ENCODE measurements around the gene LZIC.

GRCh38 chr1:9914610-9914937 lies 28.6 kb downstream of the LZIC start:
- TF ChIP-seq, protein P1, sequence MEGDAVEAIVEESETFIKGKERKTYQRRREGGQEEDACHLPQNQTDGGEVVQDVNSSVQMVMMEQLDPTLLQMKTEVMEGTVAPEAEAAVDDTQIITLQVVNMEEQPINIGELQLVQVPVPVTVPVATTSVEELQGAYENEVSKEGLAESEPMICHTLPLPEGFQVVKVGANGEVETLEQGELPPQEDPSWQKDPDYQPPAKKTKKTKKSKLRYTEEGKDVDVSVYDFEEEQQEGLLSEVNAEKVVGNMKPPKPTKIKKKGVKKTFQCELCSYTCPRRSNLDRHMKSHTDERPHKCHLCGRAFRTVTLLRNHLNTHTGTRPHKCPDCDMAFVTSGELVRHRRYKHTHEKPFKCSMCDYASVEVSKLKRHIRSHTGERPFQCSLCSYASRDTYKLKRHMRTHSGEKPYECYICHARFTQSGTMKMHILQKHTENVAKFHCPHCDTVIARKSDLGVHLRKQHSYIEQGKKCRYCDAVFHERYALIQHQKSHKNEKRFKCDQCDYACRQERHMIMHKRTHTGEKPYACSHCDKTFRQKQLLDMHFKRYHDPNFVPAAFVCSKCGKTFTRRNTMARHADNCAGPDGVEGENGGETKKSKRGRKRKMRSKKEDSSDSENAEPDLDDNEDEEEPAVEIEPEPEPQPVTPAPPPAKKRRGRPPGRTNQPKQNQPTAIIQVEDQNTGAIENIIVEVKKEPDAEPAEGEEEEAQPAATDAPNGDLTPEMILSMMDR (conservative IDR thresholded peaks at IDR 0.05; ENCODE audit: low read depth, low read length), result no peak
- no peak for TF ChIP-seq EZH2 (IDR thresholded peaks at IDR 0.05; ENCODE audit: low read length, unreplicated experiment)
